HL-60/S4 treated with phorbol 12-myristate 13-acetate at 8.2 ng/mL for 4 days and 3 days (cell line): Measurements from ENCODE around the gene CARD9.

Source experiments
- in situ Hi-C: fragments of 300-500 bp; cut with MboI; formaldehyde crosslinking; loops from 2 replicates; pipeline ENCODE4 v1.15.0; 2022; ENCODE audit warnings: low sequenced_read_pairs

CARD9 gene

GRCh38 chr9:136349546-136349945, 23.9 kb downstream of the CARD9 start:
- in situ Hi-C loops, result loop anchor here (25.0 kb wide), 1 partner anchor 288 kb away; no protein-coding TSS in a partner anchor

- in situ Hi-C loops, result loop anchor here (25.0 kb wide), 1 partner anchor 289 kb away; no protein-coding TSS in a partner anchor
These were observed 24.8 kb downstream of the CARD9 start for GRCh38 chr9:136348691-136349090.

GRCh38 chr9:136347472-136348256, 25.8 kb downstream of the CARD9 start:
- in situ Hi-C loops, result loop anchor here (25.0 kb wide), 1 partner anchor 290 kb away; no protein-coding TSS in a partner anchor

GRCh38 chr9:136346927-136347465, 26.5 kb downstream of the CARD9 start:
- in situ Hi-C loops, result loop anchor here (25.0 kb wide), 1 partner anchor 290 kb away; no protein-coding TSS in a partner anchor

GRCh38 chr9:136346157-136346481, 27.4 kb downstream of the CARD9 start:
- in situ Hi-C loops, result loop anchor here (25.0 kb wide), 1 partner anchor 291 kb away; no protein-coding TSS in a partner anchor

GRCh38 chr9:136345281-136346156, 27.9 kb downstream of the CARD9 start:
- in situ Hi-C loops, result loop anchor here (25.0 kb wide), 1 partner anchor 292 kb away; no protein-coding TSS in a partner anchor

GRCh38 chr9:136344544-136345280, 28.8 kb downstream of the CARD9 start:
- in situ Hi-C loops, result loop anchor here (25.0 kb wide), 1 partner anchor 293 kb away; no protein-coding TSS in a partner anchor

GRCh38 chr9:136343884-136344269, 29.6 kb downstream of the CARD9 start:
- in situ Hi-C loops, result loop anchor here (25.0 kb wide), 1 partner anchor 293 kb away; no protein-coding TSS in a partner anchor

- in situ Hi-C loops, result loop anchor here (25.0 kb wide), 1 partner anchor 294 kb away; no protein-coding TSS in a partner anchor
These were observed 30.2 kb downstream of the CARD9 start for GRCh38 chr9:136343121-136343883.

- in situ Hi-C loops, result loop anchor here (25.0 kb wide), 1 partner anchor 295 kb away; no protein-coding TSS in a partner anchor
These were observed 31.0 kb downstream of the CARD9 start for GRCh38 chr9:136342181-136343120.

- in situ Hi-C loops, result loop anchor here (25.0 kb wide), 1 partner anchor 296 kb away; no protein-coding TSS in a partner anchor
These were observed 31.7 kb downstream of the CARD9 start for GRCh38 chr9:136341769-136342168.

GRCh38 chr9:136341042-136341655, 32.3 kb downstream of the CARD9 start:
- in situ Hi-C loops, result loop anchor here (25.0 kb wide), 1 partner anchor 296 kb away; no protein-coding TSS in a partner anchor

- in situ Hi-C loops, result loop anchor here (25.0 kb wide), 1 partner anchor 297 kb away; no protein-coding TSS in a partner anchor
These were observed 33.0 kb downstream of the CARD9 start for GRCh38 chr9:136340356-136341041.

GRCh38 chr9:136339958-136340310, 33.5 kb downstream of the CARD9 start:
- in situ Hi-C loops, result loop anchor here (25.0 kb wide), 1 partner anchor 297 kb away; no protein-coding TSS in a partner anchor

GRCh38 chr9:136339173-136339957, 34.1 kb downstream of the CARD9 start:
- in situ Hi-C loops, result loop anchor here (25.0 kb wide), 1 partner anchor 298 kb away; no protein-coding TSS in a partner anchor

GRCh38 chr9:136338511-136338910, 35.0 kb downstream of the CARD9 start:
- in situ Hi-C loops, result loop anchor here (25.0 kb wide), 1 partner anchor 299 kb away; no protein-coding TSS in a partner anchor
